DMS53 (cell line): ENCODE measurements around the gene IGF1R.
"Not testable (repeated sequence)": the region's sequence is repeated elsewhere in the genome, so short reads cannot be mapped to it uniquely, and the experiment has no call there.

Experiments
- DNase-seq: peaks from one replicate; lab custom pipeline; 2025; lab: John Stamatoyannopoulos, UW

Gene IGF1R

DNA sequence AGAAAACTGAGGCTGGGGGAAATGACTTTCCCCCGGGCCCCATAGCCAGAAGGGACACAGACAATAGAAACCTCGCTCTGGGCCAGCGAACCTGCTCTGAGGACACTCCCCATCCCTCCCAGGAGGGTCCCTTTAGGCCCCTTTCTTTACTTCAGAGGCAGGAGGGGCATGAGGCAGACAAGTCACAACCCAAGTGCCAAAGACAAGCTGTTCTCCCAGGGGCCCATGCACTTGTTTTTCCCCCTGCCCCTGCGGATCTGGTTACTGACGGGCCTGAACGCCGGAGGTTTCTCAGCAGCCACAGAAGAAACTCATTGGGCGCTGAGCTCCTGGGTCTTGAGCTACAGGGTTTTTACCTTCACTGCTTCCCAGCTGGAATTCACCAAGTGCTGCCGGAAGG, 349.4 kb downstream of the IGF1R start:
- no peak for DNase-seq

DNA sequence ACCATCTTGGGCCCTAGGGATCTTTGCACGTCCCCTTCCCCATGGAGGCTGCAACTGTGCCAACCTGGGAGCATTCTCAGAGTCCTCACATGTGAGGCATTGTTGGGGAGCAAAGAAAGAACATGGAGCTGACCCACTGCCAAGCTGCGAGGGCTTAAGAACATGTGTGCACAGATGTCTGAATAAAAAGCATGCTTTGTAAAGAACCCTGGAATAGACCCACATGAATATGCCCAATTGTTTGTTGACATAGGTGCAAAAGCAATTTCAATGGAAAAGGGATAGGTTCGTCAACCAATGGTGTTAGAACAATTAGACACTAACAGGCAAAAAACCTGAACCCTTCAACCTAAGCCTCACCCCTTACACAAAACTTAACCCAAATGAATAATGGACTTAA, 349.9 kb downstream of the IGF1R start:
- no peak for DNase-seq

DNA sequence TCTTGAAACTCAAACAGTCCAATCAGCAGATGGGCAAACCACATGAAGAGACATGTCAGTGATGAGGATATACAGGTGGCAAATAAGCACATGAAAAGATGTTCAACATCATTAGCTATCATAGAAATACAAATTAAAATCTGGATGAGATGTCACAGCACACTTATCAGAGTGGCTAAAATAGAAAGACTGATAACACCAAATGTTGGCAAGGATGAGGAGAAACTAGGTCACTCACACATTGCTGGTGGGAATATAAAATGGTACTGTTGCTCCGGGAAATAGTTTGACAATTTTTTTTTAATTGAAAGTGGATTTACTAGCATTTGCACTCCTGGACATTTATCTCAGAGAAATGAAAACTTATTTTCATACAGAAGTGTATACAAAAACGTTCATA, 350.9 kb downstream of the IGF1R start:
- no peak for DNase-seq

DNA sequence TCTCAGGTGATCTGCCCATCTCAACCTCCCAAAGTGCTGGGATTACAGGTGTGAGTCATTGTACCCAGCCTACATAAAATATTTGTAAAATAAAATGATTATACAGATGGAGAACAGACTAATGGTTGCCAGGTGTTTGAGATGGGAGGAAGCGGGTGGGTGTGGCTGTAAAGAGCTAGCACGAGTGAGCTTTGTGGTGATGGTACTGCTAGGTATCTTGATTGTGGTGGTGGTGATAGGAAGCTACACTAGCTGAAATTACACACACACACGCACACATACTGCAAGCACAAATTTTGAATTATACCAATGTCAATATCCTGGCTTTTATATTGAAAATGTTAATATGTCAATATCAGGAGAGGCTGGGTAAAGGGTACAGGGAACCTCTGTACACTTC, 353.9 kb downstream of the IGF1R start:
- no peak for DNase-seq

DNA sequence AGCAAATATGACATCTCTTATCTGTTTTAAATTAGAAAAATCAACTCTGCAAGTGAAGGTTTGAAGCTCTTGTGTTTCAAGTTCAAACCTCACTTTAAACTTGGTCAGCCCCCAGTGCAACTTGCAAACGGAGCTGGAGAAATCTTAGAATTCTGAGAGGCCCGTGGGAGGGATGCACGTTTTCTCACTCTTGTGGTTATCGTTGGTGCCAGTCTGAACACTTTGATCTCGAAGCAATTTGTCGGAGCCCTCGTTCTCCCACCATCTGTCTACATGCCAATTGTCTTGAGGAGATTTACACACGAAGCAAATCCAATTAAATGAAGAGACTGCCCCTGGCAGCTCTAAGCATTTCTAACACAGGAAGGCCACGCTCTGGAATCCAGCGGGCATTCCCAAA, 355.0 kb downstream of the IGF1R start:
- DNase-seq = not testable (repeated sequence)

DNA sequence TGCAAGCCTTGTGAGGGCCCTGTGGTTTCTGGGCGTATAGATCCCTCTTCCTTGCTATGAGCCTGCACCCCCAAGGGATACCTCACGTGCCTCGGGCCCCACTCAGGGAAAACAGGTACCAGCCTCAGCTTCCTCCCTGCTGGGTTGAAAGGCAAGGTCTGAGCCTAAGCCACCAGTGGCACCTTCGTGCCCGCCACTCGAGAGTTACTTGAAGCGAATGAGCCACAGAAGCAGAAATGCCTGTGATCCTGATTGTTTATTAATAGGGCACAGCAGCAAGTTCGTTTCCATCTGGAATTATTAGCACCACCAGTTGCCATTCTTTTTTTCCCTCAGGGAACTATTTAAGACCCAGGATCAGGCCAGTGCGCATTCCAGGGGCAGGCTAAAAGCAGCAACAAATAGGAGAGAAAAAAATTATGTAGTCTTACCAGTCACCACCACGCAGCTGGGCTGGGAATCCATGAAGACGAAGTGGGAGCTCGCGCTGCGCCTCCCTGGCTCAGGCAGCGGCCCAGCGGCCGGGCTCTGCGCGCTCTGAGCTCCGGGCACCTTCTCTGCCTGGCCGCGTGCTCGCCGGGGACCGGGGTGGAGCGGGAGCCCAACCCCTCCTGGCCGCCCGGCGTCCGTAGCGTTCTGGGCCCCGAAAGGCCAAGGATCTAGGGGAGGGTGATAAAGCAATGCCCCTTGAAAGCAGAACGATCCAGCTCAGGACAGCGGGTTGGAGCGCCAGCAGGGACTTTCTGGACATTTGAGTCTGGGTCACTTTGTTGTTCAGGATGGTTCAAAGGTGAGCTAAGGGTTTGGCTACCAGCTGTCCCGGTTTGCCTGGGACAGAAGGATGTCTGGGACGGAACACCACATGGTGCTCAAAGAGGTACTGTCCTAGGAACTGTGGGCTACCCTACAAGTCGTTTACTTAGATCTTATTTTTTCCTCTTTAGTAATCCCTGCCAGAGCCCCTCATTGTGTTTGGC, 356.9 kb downstream of the IGF1R start:
- DNase-seq = not testable (repeated sequence)

DNA sequence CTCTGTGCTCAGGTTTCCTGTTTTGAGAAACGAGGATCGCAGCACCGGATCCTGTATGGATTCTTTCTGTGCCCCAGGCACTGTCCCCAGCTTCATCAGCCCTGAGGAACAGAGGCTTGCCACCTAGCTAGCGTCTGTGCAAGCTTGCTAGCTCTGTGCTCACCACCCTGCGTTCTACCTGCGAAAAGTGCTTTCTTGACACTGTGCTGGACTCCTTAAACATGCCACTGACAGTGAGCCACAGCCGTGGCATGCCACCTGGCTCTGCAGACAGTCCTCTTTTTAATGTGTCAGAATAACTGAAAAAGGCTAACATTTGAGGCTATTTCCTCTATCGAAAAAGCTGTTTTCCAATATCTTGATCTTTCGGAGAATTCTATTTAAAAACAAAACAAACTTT, 357.8 kb downstream of the IGF1R start:
- DNase-seq = no peak

DNA sequence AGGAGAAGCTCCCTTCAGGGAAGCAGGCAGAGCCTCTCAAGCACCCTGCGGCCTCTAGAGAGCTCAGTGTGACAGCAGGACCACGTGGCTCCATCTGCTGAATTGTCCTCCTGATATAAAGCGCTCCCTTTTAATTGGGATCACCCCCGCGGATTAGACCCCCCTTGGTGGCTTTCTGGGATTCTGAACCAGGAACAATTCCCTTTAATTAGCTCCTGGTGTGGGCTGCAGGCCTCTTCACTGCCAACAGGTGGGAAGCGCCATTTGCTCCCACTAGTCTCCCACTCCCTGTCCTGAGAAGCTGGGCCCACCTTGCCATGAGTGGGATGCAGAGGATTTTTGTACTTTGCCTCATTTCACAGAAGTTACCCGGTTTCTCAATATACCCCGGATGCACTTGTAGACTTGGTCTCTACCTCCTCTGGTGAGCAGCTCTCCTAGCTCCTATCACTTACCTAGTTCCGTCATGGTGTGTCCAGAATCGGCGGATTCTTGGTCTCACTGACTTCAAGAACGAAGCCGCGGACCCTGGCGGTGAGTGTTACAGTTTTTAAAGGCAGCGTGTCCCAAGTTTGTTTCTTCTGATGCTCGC, 358.7 kb downstream of the IGF1R start:
- no peak for DNase-seq

DNA sequence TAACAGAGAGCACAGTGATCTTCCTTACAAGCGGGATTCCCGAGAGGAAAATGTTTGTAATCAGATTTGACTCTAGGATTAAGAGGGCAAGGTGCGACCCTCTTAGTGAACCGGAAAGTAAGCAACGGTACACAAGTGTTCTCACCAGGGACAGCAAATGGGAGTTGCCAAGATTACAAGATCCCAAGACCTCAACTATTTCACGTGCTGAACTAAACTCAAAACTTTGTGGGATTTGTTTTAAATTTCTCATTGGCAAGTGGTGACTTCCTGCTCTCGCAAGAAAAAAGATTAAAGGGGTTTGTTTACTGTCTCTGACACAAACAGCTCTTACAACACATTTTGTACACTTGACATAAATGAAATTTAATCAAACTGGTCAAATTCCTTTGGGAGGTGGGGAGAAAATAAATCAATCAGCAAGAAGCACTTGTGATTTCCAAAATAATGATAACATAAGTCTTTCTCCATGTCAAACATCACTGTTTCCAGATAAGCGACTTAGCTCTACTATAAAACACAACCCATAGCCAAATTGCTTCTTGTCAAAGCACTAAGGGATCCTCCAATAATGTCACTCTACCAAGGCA, 361.5 kb downstream of the IGF1R start:
- no peak for DNase-seq

DNA sequence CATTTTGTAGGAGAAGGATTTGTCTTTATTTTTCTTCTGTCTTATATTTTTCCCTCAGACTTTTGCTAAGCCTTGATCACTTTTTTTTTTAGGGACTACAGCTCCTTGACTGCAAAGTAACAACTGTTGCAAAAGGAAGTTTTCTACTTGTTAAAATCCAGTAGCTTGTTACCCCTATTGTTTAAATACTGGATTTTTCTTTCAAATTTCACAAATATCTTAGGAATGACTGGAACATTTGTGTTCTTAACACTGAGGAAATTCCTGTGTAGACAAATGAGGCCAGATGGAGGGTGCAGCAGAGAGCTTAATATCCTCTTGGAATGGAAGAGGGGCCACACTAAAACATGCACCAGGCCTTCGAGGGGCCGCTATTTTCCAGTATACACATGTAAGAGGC, 362.4 kb downstream of the IGF1R start:
- DNase-seq = no peak
